DMS114 treated with DMSO at 0.1 percent for 48 hours (cell line): ENCODE results near the gene PAX2.
"Not testable (repeated sequence)": the region's sequence is repeated elsewhere in the genome, so short reads cannot be mapped to it uniquely, and the experiment has no call there.

Experiments
- DNase-seq: peaks from one replicate; lab custom pipeline; 2025; ENCODE audit not compliant: unreplicated experiment; lab: John Stamatoyannopoulos, UW

Gene PAX2

DNA sequence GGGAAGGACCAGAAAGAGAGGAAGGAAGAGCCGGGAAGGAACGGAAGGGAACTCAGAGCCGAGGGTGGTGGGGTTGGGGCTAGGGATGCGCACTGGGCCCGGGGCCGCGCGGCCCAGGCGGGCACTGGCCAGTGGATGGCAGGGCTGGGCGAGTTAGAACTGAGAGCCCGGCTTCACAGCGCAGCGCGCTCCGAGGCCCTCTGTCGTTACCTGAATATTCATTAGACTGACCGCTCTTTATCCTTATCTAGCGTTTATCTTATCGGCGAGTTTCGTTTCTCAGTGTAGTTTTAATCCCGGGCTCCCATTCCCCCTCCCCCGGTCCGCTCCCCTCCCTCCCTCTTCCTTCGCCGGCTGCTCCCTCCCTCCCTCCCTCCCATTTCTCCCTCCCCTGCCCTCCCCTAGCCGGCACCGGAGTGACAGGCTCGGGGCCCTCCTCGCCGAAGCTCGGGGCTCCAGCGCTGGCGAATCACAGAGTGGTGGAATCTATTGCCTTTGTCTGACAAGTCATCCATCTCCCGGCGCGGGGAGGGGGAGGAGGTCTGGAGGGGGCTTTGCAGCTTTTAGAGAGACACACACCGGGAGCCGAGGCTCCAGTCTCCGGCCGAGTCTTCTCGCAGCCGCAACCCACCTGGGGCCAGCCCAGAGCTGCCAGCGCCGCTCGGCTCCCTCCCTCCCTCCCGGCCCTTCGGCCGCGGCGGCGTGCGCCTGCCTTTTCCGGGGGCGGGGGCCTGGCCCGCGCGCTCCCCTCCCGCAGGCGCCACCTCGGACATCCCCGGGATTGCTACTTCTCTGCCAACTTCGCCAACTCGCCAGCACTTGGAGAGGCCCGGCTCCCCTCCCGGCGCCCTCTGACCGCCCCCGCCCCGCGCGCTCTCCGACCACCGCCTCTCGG is at the start of gene PAX2:
Gene PAX2 (plus strand): TSS at position 596 of the 895 bp plus-strand sequence. CDS start 679 bp downstream, outside the sequence.
- peak; percentile 43 for DNase-seq

DNA sequence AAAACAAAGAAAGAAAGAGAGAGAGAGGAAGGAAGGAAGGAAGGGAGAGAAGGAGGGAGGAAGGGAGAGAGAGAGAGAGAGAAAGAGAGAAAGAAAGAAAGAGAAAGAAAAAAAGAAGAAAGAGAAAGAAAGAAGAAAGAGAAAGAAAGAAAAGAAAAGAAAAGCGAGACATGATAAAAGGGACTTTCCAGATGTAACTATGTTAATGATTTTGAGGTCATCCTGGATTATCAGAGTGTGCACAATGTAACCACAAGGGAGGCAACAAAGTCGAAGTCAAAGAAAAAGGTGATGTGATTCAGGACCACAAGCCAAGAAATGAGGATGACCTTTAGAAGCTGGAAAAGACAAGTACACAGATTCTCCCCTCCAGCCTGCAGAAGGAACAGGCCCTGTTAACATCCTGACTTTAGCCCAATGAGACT is 48.9 kb upstream of the PAX2 start:
- no peak for DNase-seq

DNA sequence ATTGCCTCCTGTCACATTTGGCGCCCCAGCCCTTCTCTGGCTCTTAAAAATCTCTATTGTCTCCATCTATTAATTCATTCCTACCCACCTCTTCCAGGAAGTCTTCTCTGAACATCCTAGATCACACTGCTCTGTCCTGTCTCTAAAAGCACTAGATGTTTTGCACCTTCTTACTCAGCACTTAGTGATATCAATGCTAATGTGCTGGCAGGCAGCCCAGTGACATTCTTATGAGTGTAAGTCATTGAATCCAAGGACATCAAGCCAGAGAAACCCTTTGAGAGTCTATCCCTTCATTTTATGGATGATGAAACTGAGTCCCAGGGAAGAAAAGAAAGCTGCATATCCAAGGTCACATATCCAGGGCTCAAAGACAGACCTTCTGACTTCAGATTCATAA is 48.3 kb upstream of the PAX2 start:
- DNase-seq = no peak

DNA sequence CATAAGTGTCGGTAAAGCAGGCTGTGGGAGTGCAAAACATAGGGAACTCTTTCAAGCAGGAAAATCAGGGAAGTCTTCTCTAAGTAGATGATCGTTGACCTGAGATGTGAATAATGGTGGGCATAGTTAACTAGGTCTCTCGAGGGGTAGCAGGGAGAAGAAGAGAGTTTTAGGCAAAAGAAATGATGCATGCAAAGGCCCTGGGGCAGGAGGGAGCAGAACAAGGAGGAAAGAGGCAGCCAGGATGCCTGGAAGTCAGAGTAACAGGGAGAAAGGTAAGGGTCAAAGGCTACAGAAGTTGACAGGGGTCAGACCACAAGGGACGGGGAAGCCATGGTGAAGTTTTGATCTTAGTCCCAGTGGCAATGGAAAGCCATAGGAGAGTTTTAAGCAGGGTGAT is 47.8 kb upstream of the PAX2 start:
- DNase-seq = no peak

DNA sequence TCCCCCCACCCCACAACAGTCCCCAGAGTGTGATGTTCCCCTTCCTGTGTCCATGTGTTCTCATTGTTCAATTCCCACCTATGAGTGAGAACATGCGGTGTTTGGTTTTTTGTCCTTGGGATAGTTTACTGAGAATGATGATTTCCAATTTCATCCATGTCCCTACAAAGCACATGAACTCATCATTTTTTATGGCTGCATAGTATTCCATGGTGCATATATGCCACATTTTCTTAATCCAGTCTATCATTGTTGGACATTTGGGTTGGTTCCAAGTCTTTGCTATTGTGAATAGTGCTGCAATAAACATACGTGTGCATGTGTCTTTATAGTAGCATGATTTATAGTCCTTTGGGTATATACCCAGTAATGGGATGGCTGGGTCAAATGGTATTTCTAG is 43.7 kb upstream of the PAX2 start:
- not testable (repeated sequence) for DNase-seq

DNA sequence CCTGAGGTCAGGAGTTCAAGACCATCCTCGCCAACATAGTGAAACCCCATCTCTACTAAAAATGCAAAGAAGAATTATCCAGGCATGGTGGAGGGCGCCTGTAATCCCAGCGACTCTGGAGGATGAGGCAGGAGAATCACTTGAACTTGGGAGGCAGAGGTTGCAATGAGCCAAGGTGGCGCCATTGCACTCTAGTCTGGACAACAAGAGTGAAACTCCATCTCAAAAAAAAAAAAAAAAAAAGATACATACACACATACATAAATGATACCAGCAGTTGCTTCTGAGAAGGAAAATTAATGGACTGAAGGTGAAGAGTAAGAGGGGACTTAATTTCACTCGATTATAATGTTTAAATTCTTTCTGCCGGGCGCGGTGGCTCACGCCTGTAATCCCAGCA is 40.2 kb upstream of the PAX2 start:
- DNase-seq = no peak

DNA sequence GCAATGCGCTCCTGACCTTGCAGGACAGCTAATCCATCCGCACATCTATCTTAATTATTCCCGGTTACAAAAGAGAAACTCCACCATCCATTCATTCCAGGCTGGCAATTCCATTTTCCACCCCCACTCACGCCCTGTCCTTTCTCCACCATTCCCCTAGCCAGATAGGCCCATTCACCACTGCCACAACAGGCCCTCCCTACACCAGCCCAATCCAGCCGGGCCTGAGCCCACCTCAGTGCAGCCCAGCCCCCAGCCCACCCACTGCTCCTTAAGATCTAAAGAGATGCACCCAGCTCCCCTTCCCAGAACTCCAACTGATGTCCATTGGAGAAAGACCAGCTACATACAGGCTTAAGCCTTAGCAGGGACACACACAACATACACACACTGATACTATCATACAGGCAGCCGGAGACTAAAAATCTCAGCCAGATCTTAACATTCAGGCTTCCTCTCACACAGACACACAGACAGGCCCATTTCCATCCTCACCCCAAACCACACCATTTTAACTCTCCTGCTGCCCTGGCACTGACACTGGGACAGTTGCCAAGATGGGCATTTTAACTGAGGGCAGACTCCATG is 38.0 kb upstream of the PAX2 start:
- no peak for DNase-seq

DNA sequence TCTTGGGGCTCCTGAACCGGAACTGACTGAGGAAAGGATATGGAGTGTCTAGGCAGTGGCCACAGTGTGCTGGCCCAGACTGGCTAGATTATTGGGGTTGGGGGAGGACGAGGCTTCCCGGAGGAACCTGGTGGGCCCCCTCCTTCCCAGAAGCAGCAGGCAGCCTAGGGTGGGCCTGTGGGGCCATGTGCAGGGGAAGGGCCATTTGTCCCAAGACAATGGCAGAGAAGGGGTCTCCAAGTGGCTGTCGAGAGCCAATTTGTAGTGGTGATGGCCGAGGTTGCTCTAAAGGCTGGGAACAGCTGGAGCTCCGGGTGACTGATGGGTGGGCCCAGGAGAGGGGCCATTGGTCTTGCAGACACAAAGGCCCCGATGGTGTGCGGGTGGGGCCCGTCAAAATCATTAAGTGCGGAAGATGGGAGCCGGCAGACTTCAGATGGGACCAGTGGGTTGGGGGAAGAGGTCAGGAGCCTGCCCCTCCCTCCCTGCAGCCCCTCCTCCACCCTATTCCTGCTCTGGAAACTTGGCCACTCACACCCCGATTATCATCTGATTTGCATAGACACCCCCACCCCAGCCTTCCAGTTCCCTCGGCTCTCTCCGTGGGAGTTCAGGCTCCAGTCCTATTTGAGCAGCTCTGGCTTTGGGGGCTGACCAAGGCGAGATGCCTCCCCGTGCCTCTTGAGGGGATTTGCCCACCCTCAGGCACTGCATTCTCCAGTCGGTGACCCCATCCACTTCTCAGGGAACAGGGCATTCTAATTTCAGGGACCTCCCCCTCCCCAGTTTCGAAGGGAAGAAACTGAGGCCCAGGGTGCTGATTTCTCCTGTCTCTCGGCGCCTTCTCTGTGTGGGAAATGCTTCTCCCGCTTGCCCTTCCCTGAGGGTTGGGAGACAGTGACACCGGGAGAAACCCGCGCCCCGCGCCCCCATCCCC is 36.0 kb upstream of the PAX2 start:
- no peak for DNase-seq

DNA sequence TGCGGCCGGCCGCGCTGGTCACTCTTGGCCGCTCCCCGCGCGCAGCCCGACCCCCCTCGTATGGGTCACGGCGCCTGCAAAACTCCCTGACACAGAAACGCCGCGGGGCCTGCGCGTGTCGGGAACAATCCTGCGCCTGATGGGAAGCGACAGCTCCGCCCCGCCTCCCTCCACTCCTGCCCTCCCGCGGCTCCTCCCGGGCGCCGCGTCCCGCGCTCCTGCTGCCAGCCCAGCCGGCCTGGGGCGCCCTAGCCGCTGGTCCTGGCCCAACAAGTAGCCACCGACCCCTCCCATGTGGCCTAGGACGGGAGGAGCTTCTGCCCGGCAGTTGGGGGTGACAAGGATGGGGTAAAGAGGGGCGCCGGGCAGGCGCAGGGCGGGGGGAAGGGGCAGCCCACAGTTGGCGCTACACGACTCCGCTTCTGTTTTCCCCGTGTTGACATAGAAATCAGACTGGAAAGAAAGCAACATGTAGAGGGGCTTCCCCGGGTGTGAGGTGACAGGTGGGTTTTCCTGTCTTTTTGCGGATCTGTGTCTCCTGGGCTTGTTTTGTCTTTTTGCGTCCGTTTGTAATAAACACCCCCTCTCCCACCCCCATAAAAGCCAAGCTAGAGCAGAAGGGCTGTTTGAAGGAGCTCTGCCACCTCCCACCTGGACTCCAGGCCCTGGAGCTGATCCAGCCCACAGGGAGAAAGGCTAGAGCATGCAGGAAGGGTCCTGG is 35.1 kb upstream of the PAX2 start:
- DNase-seq = no peak

DNA sequence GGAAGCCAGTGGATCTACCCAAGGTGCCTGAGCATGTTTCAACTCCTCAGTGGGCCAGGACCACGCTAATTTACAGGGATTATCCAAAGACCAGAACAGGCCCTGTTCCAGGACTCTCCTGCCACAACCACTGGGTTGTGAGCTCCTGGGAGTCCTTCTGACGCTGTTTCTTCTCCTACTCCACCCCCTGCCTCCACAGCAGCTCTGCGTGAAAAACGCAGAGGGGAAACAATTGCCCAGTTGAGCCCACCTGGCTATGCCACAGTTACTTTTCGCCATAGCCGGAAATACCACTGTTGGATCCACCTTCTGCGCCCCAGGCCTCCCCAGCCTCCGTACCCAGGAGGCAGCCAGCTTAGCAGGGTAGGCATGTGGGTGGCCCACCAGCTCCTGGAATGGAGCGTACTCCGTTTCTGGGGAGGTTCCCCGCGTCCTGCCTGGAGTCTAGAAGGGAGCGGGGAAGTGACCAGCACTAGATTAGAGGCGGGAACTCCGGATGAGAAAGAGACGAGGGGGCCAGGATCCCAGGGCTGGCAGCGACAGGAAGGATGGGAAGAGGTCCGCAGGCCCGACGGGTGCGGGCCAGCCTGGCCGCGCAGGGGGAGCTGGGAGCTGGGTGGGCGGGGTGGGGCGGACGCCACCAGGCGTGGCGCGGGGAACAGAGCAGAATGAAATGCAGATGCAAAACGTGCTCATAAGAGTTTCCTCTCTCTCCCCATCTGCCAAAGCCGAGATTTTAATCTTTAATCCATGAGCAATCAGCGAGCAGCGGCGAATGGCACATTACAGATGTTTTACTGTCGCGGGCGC is 32.1 kb upstream of the PAX2 start:
- no peak for DNase-seq

DNA sequence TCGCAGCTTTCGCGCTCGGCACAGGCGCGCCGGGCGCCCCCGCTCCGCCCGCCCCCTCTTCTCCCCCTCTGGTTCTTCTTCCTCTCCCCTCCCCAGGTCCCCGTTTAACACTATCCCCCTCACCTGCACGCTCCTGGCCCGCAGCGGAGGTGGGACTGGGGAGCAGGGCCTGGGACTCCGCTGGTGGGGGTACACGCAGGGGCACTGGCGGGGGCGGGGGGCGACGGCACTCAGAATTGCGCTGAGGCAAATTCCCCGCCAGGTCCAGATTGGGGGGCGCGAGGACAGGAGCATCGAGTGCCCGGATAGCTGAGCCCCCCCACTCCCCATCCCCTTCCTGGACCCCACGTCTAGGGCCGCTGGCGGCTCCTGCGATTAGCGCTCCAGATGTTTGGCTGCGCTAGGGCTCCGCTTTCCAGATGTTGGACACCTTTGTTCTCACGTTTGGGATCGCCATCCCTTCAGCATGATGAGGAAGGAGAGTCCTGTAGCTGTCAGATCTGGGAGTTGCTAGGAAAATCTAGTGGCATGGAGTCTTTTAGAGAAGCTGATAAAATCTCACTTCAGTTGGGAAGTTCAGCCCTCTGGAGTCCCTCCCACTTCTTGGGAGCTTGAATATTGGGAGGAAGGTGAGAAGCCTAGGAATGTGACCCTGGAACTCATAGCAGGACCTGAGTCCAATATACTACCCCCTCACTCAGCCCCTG is 31.4 kb upstream of the PAX2 start:
- DNase-seq = no peak

DNA sequence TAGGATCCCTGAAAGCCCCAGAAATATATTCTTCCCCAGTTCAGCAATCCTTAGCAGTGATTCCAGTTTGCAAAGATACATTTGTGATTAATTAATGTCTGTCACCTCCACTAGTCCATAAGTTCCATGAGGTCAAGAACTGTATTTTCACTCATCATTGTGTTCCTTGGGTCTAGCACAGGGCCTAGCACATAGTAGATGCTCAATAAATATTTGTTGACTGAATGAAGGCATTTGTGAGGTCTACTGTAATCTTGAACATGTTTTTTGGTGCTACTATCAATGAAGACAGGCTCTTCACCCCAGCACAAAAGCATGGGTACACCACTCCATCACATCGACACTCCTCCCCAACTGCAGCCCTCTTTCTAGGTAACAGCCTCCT is 30.8 kb upstream of the PAX2 start:
- no peak for DNase-seq

DNA sequence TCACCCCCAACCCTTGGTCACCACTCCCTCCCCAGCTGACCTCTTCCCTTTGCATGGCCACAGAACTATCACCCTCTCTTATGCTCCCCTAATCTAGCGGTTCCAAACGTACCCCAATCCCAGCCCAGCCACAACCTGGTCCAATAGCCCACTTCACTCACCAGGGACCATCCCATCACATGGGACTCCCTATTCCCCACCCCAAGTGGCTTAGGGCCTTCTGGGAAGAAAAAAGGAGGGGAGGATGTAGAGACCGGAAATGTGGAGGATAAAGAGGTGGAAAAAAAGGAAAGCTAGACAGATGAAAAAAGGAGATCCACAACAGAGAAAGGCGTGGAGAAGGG is 30.3 kb upstream of the PAX2 start:
- no peak for DNase-seq

DNA sequence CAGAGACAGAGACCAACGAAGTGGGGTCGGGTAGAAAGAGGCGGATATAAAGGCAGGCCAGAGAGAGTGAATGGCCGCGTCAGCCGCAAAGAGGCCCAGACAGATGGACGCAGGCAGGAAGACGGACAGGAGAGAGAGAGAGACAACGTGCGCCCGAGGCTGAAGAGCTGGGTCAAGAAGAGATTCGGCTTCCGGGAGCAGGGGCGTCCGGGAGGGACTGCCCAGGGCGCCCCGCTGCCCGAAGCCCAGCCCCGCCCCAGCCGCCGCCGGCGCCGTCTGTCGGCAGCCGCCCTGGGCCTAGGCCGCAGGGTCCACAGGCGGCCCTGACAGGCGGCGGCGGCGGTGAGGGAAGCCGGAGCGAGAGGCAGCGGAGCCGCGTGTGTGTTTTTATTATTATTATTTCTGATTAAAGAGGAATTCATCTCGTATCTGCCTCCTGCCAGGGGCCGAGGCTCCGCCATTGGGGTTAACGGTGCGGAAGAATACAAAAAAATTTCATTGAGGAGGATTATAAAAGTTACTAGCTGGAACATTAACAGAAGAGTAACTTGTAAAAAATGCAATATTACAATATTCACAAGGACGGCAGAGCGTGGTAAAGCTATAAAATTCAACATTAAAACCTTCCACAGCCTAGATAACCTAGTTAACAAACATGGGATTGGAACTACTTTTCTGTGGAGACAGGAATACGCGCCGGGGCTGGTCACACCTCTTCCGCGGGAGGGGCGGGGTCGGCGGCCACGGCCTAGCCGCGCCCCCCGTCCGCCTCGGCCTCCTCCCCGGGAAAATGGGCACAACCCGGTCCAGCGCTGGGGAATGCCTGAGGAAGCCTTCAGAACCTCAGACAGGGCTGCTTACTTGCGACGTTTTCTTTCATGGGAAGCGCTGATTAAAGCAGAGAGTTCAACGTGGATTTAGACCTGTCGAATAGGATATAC is 29.7 kb upstream of the PAX2 start:
- no peak for DNase-seq

DNA sequence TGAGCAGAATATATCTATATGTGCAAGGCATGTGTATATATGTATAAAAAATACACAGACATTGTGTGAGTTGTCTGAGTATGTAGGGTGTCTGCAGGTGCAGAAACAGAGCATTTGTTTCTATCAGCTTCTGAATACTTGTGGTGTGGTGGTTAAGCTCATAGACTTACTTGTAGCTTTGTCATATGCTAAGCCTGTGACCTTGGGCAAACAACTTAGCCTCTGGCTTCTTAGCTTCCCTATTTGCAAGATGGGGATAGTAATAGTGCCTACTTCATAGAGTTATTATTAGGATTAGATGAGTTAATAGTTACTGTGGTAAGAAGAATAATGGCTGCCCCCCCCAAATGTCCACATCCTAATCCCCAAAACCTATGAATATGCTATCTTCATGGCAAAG is 28.2 kb upstream of the PAX2 start:
- DNase-seq = no peak

DNA sequence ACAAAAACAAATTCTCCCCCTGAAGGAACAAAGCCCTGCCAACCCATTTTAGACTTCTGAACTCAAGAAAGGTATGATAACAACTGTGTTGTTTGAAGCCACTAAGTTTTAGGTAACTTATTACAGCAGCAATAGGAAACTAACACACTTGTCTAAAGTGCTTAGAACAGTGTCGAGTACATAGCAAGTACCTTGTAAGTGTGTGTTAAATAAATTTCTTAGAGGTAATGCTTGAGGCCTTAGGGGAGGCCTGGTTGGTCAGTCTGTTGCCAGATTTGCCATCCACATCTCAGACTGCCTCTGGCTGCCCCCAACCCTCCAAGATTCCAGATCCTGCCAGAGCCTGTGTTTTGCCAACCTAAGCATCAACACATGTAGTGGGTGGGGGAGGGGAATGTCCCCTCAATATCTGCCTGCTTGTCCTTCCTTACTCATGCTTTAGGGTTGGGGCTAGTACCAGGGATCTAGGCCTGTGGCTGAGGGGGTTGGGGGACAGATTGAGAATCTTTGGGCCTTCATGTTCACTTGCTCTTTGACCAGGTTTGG is 27.1 kb upstream of the PAX2 start:
- DNase-seq = no peak

DNA sequence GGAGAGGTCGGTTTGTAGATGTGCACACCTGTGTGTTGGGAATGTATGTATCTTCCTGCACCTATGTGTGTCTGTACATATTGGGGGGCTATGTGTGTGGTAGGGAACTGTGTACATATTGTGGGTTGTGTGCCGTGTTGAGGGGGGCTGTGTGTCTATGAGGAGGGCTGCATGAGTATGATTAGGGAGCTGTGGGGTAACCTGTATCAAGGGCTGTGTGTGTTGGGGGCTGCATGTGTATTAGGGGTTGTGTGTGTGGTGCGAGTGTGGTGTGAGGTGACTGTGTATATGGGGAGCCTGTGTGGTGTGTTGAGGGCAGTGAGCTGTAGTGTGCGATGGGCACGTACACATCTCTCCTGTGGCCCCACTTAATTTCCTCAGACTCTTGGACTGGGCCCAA is 22.2 kb upstream of the PAX2 start:
- DNase-seq = no peak
